ENCODE results near the gene STX5. TPM values are rescaled to one million over a fixed set of nuclear protein-coding genes. Genes with fewer than 3 reads are reported as not detected.

STX5 gene
- total RNA-seq, 1 donor from 2014 or later, result 39.4 TPM

Other genes with a start within 250 kb of the STX5 start
- gene TUT1, start 240.5 kb downstream of the STX5 start, total RNA-seq, result 26.4 and 30.9 TPM in 2 replicates
- 257 and 262 TPM in 2 replicates for gene MTA2, start 230.2 kb downstream of the STX5 start, total RNA-seq
- 126 and 133 TPM in 2 replicates for gene EML3, start 219.3 kb downstream of the STX5 start, total RNA-seq
- gene ROM1, start 218.8 kb downstream of the STX5 start, total RNA-seq, result 0.95 and 1.0 TPM in 2 replicates
- gene B3GAT3, start 210.1 kb downstream of the STX5 start, total RNA-seq, result 65.4 and 69.3 TPM in 2 replicates
- 275 and 283 TPM in 2 replicates for gene GANAB, start 185.4 kb downstream of the STX5 start, total RNA-seq
- 31.0 and 31.8 TPM in 2 replicates for gene INTS5, start 178.7 kb downstream of the STX5 start, total RNA-seq
- 99.6 and 105 TPM in 2 replicates for gene C11orf98, start 166.8 kb downstream of the STX5 start, total RNA-seq
- 21.3 and 24.7 TPM in 2 replicates for gene CSKMT, start 166.7 kb downstream of the STX5 start, total RNA-seq
- 8.7 and 9.2 TPM in 2 replicates for gene UQCC3, start 160.4 kb downstream of the STX5 start, total RNA-seq
- gene LBHD1, start 159.8 kb downstream of the STX5 start, total RNA-seq, result 18.9 and 20.7 TPM in 2 replicates
- gene UBXN1, start 153.0 kb downstream of the STX5 start, total RNA-seq, result 113 and 119 TPM in 2 replicates
- 0.25 and 0.32 TPM in 2 replicates for gene LRRN4CL, start 142.5 kb downstream of the STX5 start, total RNA-seq
- gene BSCL2, start 124.6 kb downstream of the STX5 start, total RNA-seq, result 26.5 and 28.4 TPM in 2 replicates
- gene GNG3, start 124.4 kb downstream of the STX5 start, total RNA-seq, result 0.30 TPM in 1 of 2 replicates, not detected in the other
- 69.9 and 72.6 TPM in 2 replicates for gene HNRNPUL2, start 104.6 kb downstream of the STX5 start, total RNA-seq
- 37.0 and 39.9 TPM in 2 replicates for gene TTC9C, start 103.6 kb downstream of the STX5 start, total RNA-seq
- 12.9 and 13.9 TPM in 2 replicates for gene ZBTB3, start 77.9 kb downstream of the STX5 start, total RNA-seq
- gene POLR2G, start 70.5 kb downstream of the STX5 start, total RNA-seq, result 101 and 104 TPM in 2 replicates
- gene TAF6L, start 60.7 kb downstream of the STX5 start, total RNA-seq, result 21.6 and 21.9 TPM in 2 replicates
- gene TMEM179B, start 44.6 kb downstream of the STX5 start, total RNA-seq, result 37.1 and 37.2 TPM in 2 replicates
- 19.6 and 19.8 TPM in 2 replicates for gene TMEM223, start 40.0 kb downstream of the STX5 start, total RNA-seq
- gene NXF1, start 26.6 kb downstream of the STX5 start, total RNA-seq, result 86.2 and 91.7 TPM in 2 replicates
- gene TEX54, start 790 bp upstream of the STX5 start, total RNA-seq, result 0.77 TPM in 1 of 2 replicates, not detected in the other
- 77.5 and 81.6 TPM in 2 replicates for gene WDR74, start 7.5 kb upstream of the STX5 start, total RNA-seq
- gene SLC3A2, start 48.8 kb upstream of the STX5 start, total RNA-seq, result 163 TPM in 2 replicates
- gene CHRM1, start 89.3 kb upstream of the STX5 start, total RNA-seq, result not detected in 2 replicates
- not detected in 2 replicates for gene SLC22A6, start 152.9 kb upstream of the STX5 start, total RNA-seq
- gene SLC22A8, start 183.8 kb upstream of the STX5 start, total RNA-seq, result not detected in 2 replicates

All from T-helper 2 cell treated with Interferon-gamma antibody and Interleukin-4, amounts not matched to agents 100 ng/mL and 5 ng/mL, for 36 hours (primary cell).